NCI-H524 (cell line): ENCODE results near the gene TECPR2.
A peak's percentile ranks its signal among the peaks of the same experiment; 100 is the strongest.

Source experiments
- DNase-seq, 2 experiments: peaks; one replicate each; lab custom pipeline; 2025; lab: John Stamatoyannopoulos, UW

TECPR2 gene

GRCh38 chr14:102427642-102428041 lies 64.9 kb downstream of the TECPR2 start:
- DNase-seq: no peak

DNA sequence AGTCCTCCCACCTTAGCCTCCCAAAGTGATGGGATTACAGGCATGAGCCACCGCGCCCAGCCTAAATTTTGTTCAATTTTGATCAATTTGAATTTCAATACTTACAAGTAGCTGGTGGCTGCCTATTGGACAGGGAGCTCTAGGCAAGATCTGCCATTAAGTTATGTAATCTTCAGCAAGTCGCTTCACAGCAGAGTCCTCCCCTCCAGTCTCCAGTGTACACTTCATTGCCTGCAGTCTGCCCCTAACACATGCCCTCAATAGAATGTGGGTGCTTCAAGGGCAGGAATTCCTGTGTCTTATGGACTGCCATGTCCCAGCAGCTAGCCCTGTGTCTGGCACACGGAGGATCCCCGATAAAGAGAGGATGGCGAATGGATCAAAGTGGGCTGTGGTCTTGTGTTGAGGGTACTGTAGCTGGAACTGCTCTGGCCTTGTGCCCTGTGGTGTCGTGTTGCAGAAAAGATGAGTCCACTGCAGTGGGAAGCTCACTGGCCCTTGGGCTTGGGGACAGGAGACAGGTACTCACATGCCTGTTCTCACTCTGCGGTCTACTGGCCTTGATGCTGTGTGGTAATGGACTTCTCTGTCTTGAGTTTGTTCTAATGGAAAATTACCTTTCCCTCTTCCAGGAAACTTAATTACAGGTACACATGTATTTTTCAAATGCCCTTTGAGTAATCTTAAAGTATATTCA lies 67.6 kb downstream of the TECPR2 start:
- DNase-seq: no peak

GRCh38 chr14:102431751-102432150 lies 69.0 kb downstream of the TECPR2 start:
- no peak for DNase-seq

DNA sequence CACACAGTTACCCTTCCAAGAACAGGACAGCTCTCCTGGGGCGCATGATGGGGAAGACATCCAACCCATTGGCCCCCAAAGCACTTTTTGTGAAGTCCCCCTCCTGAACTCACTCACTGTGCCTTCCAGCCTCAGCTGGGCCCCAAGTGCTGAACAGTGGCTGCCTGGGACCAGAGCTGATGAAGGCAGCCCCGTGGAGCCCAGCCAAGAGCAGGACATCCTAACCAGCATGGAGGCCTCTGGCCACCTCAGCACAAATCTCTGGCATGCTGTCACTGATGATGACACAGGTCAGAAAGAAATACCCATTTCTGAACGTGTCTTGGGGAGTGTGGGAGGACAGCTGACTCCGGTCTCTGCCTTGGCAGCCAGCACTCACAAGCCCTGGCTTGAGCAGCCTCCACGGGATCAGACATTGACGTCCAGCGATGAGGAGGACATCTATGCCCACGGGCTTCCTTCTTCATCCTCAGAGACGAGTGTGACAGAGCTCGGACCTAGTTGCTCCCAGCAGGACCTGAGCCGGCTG lies 72.0 kb downstream of the TECPR2 start:
- DNase-seq: no peak

DNA sequence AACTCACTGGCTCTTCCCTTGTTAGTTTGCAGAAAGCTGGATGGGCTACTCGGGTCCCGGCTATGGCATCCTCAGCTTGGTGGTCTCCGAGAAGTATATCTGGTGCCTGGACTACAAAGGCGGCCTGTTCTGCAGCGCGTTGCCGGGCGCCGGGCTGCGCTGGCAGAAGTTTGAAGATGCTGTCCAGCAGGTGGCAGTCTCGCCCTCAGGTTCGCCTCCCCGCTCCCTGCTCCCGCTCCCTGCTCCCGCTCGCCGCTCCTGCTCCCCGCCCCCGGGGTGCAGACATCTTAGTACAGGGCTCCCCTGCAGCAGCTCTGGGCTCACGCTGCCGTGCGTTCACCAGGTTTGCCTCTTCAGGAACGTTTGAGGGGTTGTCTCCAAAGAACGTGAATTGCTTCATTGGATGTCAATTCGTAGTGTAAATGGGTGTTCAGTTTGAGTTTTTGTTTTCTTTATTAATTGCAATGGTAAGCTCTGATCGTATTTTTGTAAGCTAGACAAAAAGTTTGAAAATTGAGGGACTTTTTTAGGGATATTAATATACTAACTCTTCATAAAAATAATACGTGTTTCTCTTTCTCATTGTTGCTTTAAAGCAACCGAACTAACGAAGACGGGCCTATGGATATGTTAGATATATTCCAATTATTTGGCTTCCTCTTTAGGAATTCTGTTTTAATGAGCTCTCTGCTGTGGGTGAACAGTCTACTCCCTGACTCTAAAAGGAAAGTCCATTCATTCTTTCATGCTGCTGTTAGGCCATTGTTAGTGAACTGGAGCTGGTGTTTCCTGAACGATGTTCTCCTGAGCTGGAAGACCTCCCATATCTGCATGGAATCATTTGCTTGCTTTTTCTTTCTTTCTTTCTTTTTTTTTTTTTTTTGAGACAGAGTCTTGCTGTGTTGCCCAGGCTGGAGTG lies 75.5 kb downstream of the TECPR2 start:
- peak; percentile 78 to 89 for DNase-seq

- DNase-seq: no peak
Observed at GRCh38 chr14:102439556-102439955, 76.8 kb downstream of the TECPR2 start.

GRCh38 chr14:102440392-102440791 lies 77.7 kb downstream of the TECPR2 start:
- no peak for DNase-seq

DNA sequence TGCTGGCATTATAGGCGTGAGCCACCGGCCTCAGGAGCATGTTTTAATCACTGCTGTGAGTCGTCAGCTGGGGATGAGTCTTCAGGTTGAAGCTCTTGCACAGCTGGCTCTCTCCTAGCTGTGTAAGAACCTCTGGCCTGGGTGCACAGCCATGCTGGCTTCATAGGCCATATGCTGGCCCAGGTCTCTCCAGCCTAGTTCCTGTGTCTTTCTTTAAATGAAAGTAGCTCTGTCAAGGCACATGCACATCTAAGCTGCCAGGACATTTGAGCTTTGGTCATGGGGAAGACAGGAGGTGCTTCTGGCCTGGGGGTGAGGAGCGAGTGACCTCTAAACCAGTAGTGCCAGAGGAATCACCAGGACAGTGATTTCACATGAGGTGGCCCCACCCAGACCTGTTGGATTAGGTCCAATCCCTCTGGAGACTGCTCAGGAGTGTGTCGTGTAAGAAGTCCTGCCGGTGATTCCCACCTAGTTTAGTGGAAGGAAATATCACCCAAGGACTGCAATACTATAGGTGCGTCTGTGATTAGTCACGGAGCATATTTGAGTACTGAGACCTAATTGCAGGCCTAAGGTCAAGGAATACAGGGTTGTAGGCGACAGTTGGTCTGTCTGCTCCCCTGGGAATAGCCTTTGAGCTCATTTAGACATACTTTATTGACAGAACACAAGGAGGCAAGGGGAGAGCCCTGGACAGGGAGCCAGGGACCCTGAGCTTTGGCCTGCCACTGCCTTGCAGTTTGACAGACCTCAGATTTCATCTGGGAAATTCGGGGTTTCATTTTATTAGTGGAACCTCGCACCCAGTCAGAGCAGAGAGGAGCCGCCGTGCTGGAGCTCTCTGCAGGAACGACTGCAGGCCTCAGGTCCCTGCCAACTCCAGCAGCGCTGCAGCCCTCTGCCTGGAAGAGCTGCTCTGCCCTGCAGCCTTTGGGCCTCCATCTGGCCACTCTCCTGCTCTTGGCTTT lies 79.8 kb downstream of the TECPR2 start:
- DNase-seq: peak in 1 of 2 experiments; percentile 45

DNA sequence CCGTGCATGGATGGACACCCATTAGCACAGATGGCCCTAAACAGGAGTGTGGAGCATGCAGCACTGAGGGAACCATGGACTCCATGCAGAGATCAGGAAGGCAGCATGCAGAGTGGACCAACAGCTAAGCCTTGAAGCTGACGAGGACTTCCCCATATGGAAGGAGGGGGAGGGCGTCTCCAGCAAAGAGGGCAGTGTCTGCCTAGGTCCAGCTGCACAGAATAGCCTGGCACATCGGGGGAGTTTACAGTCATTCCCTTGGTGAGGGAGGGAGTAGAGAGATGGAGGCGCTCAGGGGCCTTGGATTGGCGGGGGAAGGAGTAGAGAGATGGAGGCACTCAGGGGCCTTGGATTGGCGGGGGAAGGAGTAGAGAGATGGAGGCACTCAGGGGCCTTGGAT lies 82.3 kb downstream of the TECPR2 start:
- DNase-seq: no peak

DNA sequence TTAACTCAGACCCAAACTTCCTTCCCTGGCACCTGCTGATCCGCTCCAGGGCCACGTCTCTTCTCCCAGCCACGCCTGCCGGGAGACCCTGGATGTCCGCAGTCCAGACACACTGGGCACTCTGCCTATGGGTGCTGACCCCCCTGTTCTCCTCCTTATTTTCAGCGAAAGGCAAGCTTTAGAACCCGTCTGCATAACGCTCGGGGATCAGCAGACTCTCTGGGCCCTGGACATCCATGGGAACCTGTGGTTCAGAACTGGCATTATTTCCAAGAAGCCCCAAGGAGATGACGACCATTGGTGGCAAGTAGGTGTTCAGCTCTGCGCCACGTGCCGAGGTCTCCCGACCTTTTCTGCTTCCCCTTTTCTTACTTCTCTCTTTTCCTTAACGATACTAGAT lies 82.9 kb downstream of the TECPR2 start:
- DNase-seq: no peak

DNA sequence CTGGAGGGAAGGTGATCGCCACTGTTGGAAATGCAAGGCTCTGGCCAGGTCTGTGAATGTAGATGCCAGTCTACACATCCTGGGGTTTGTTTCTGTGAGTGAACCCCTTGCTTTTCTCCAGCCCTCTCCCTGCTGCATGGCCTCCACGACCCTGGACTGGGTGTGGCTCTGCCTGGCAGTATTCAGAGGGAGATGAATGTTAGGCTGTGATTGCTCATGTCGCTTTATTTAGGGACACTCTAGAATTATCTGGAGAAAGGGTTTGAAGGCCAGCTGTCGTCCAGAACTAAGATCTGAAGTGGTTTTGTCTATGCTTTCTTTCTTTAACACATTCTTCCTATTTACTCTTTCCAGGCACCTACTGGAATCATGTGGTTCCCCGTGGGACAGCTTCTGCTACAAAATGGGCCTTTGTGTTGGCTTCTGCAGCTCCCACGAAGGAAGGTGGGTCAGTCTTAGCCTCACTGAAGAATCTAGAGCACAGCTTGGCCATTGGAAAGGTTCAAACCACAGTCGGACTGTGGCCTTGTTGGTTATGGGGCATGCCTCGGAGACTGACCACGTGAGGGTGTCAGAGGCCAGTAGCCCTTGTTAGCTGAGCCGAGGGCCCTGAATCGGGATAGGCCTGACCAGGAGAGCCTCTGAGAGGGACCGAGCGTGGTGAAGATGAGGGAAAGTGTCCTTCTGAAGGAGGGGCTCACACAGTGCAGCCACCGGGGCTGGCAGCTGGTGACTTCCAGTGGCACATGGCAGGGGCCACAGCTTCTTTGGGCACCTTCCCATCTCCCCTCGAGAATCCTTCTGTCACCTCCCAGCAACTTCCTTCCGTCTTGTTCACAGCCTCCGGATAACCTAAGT lies 87.7 kb downstream of the TECPR2 start:
- no peak for DNase-seq

- DNase-seq: no peak
Observed at GRCh38 chr14:102451064-102451352, 88.3 kb downstream of the TECPR2 start.

DNA sequence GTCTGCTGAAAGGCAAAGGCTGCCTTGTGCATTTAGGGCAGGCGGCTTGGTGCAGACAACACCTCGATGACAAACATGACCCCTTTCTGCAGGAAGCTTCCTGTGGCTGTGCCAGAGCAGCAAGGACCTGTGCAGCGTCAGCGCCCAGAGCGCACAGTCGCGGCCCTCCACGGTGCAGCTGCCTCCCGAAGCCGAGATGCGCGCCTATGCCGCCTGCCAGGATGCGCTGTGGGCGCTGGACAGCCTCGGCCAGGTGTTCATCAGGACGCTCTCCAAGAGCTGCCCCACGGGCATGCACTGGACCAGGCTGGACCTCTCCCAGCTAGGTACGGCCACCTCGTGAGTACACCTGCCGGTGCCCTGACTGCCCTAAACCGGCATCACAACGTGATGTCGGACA lies 89.6 kb downstream of the TECPR2 start:
- DNase-seq: no peak

DNA sequence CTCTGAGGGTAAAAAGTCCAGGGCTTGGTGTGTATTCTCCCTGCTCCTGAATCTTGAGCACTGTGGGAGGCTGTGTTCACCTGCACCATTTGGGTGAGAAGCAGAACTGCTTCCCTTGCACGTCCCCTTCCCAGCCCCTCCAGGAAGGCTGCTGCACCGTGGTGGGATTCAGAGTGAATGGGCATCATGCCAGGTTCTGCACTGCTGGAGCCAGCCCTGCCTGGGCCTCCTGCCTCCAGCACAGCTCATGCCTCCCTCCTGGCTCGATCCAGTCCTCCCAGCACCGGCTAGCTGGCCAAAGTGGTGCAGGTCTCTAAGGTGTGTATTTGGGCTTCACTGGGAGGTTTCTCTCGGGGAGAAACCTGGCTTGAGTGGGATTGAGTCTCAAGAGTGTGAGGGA lies 92.0 kb downstream of the TECPR2 start:
- no peak for DNase-seq

DNA sequence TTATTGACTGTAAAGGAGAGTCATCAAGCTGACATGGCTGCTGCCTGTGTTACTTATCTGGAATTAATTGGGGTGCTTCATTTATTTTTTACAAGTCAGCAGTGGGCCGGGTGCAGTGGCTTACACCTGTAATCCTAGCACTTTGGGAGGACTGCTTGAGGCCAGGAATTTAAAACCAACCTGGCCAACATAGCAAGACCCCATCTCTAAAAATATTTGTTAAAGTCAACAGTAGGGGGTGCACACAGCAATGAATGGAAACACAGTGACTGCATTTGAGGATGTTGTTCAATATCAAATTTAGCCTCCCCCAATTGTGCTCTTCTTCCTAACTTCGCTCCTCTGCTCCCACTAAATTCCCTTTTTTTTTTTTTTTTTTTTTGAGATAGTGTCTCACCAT lies 94.8 kb downstream of the TECPR2 start:
- no peak for DNase-seq

DNA sequence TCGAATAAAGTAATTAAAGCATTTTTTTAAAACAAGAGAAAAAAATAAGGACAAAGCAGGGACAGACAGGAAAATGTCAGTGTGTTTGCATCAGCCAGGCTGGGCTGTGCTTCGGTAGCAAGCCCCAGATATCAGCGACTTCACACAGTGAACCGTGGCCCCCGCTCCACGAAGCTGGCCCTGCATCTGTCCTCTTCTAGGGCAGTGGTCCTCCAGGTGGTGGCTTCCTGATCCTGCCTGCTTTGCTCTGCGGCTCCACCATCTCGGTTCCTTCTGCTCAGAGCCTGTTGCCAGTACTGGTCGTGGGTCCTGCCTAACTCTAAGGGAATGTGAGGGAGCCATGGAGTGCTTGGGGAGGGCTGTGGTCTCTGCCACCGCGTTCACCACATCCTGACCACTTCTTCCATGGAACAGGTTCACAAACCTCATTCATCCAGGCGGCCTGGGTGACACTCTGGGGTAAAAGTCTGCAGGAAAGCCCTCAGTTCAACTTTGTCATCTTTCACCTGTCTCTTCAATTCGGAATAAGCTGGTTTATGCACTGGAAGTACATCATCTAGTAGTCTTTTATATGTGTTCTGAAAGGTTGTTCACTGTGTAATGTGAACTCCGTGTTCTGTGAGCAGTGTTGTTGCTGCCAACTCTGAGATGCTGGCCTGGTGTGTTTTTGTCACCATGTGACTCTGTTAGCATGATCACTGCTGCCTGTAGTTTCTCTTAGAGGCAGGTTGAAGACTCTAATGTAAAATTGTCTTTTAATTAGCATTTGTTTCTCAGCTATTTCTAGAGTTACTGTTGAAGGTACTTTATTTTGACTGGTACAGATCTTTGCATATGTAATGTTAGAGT lies 99.0 kb downstream of the TECPR2 start:
- no peak for DNase-seq

- no peak for DNase-seq
Observed at GRCh38 chr14:102462391-102462790, 99.7 kb downstream of the TECPR2 start.

DNA sequence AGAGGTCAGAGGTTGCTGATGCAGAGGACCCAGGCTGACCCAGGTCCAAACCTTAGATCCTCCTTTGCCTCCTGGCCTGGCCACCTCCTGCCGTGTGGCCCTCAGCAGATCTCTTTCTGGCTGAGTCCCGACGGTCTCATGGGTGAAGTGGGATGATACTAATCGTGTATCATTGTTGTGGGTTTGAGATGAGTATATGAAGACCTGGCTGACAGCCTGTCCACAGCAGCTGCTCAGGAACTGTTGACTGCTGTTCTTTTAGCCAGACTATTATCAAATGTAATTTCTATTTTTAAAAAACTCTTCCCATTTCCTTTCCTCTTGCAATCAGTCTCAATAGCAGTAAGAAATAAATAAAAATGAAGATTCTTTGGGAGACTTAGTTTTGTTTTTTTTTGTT lies 101.3 kb downstream of the TECPR2 start:
- DNase-seq: no peak

DNA sequence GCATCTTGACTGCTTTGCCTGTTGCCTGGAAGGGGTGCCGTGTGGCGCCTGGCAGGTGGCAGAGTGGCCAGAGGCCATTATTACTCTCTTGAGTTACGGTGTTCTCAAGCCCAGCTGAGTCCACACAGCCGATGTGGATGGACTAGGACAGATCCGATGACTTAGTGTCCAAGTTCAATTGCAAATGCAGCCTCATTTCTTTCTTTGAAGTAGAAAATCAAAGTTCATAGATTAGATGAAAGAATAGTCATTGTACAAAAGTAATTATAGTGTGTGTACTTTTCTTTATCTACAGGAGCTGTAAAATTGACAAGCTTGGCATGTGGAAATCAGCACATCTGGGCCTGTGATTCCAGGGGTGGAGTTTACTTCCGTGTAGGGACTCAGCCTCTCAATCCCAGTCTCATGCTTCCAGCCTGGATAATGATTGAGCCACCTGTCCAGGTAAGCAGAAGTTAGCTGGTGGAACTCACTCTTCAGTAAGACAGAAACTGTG lies 102.2 kb downstream of the TECPR2 start:
- no peak for DNase-seq

DNA sequence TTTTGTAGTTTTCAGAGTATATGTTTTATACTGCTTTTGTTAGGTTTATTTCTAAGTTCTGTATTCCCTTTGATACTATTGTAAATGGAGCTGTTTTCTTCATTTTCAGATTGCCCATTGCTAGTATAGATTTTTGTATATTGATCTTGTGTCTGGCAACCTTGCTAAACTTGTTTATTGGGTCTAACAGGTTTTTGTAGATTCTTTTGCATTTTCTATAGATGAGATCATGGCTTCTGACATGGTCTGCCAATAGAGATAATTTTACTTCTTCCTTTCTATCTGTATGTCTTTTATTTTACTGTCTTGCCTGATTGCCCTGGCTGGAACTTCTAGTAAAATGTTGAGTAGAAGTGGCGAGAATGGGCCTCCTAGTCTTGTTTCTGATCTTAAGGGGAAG lies 106.5 kb downstream of the TECPR2 start:
- DNase-seq: no peak
